ENCODE data around the gene FBN1.

DNA sequence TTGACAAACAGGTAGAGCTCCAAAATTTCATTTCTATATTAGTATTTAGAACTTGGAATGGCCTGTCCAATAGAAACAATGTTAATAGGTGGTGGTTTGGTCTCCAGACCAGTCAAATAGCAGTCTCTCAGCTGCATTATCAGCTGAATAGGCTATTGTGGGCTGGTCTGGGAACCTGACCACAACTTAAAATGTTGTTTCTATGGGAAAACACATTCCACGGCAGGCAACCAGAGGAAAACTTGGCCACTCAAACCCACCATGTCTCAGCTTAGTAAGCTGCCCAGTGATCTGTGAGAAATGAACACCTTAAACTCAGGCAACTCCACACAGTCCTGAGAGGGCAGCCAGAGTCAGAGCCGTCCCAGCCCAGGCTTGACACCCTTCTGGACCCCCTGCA, 20.4 kb downstream of the FBN1 start:
- no peak for TF ChIP-seq POLR2A (IDR thresholded peaks at IDR 0.05)
- TF ChIP-seq, protein P1, sequence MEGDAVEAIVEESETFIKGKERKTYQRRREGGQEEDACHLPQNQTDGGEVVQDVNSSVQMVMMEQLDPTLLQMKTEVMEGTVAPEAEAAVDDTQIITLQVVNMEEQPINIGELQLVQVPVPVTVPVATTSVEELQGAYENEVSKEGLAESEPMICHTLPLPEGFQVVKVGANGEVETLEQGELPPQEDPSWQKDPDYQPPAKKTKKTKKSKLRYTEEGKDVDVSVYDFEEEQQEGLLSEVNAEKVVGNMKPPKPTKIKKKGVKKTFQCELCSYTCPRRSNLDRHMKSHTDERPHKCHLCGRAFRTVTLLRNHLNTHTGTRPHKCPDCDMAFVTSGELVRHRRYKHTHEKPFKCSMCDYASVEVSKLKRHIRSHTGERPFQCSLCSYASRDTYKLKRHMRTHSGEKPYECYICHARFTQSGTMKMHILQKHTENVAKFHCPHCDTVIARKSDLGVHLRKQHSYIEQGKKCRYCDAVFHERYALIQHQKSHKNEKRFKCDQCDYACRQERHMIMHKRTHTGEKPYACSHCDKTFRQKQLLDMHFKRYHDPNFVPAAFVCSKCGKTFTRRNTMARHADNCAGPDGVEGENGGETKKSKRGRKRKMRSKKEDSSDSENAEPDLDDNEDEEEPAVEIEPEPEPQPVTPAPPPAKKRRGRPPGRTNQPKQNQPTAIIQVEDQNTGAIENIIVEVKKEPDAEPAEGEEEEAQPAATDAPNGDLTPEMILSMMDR (IDR thresholded peaks at IDR 0.05) = no peak

All from thyroid gland (tissue), 4 donors.